Breast epithelium (tissue), 3 donors: ENCODE measurements around the gene AOX1.

Experiments used
- POLR2A ChIP-seq: fragments of 450-650 bp; IDR thresholded peaks from one replicate; pipeline ENCODE4 v1.6.1; 2016; ENCODE audit warnings: antibody characterized with exemption, mild to moderate bottlenecking, moderate library complexity
- POLR2AphosphoS5 ChIP-seq, 3 donors: sonication (generic); formaldehyde crosslinking; IDR thresholded peaks; one replicate each; pipeline ENCODE4 v1.6.1; 2017; ENCODE audit warnings: antibody characterized with exemption in 3 of 3
- TF ChIP-seq, protein P1 (sequence below), 3 donors: fragments of 450-650 bp; IDR thresholded peaks; one replicate each; pipeline ENCODE4 v1.5.1; 2016 to 2017; ENCODE audit warnings: antibody characterized with exemption in 3 of 3, mild to moderate bottlenecking in 3 of 3, moderate library complexity in 3 of 3

DNA sequence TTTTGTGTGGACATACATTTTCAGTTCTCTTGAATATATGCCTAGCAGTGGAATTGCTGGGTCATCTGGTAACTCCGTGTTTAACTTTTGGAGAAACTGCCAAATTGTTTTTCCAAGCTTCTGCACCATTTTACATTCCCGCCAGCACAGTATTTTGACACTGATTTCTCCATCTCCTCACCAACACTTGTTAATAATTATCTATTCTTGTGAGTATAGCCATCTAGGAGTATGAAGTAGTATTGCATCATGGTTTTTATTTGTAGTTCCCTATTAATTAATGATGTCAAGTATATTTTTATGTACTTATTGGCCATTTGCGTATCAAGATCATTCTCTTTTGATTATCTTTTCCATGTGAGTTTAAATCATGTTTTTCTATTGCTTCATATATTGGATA is 17.9 kb upstream of the AOX1 start:
- TF ChIP-seq, protein P1, sequence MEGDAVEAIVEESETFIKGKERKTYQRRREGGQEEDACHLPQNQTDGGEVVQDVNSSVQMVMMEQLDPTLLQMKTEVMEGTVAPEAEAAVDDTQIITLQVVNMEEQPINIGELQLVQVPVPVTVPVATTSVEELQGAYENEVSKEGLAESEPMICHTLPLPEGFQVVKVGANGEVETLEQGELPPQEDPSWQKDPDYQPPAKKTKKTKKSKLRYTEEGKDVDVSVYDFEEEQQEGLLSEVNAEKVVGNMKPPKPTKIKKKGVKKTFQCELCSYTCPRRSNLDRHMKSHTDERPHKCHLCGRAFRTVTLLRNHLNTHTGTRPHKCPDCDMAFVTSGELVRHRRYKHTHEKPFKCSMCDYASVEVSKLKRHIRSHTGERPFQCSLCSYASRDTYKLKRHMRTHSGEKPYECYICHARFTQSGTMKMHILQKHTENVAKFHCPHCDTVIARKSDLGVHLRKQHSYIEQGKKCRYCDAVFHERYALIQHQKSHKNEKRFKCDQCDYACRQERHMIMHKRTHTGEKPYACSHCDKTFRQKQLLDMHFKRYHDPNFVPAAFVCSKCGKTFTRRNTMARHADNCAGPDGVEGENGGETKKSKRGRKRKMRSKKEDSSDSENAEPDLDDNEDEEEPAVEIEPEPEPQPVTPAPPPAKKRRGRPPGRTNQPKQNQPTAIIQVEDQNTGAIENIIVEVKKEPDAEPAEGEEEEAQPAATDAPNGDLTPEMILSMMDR (IDR thresholded peaks at IDR 0.05) = no peak
- TF ChIP-seq POLR2AphosphoS5 (IDR thresholded peaks at IDR 0.05) (no peak), POLR2A (no peak)
